K562 (cell line): ENCODE results near the gene NT5C. TPM values are rescaled to one million over a fixed set of nuclear protein-coding genes. Genes with fewer than 3 reads are reported as not detected.

Experiments used
- ATF7 ChIP-seq: fragments of 450-650 bp; IDR thresholded peaks from 2 replicates; pipeline ENCODE4 v1.7.1; 2014; ENCODE audit warnings: mild to moderate bottlenecking, moderate library complexity
- CHD1 ChIP-seq: fragments of 200-600 bp; sonication (generic); IDR thresholded peaks from one replicate; pipeline ENCODE4 v1.6.1; 2012; ENCODE audit warnings: mild to moderate bottlenecking, moderate library complexity, low read length, inconsistent platforms
- CTBP1 ChIP-seq: fragments of 450-650 bp; IDR thresholded peaks from 2 replicates; pipeline ENCODE4 v1.6.1; 2016; ENCODE audit warnings: borderline replicate concordance
- GABPB2 ChIP-seq: fragments of 250-450 bp; sonication (Bioruptor Pico); conservative IDR thresholded peaks from 2 replicates; pipeline ENCODE4 v1.5.1; 2021; ENCODE audit warnings: mild to moderate bottlenecking
- GTF3C2 ChIP-seq: IDR thresholded peaks from 3 replicates; pipeline ENCODE4 v1.6.1; 2011; ENCODE audit warnings: borderline replicate concordance, mild to moderate bottlenecking, moderate library complexity; ENCODE audit not compliant: insufficient read length; ENCODE audit errors: extremely low read depth
- MED1 ChIP-seq: sonication (generic); formaldehyde crosslinking; IDR thresholded peaks from 2 replicates; pipeline ENCODE4 v1.8.1; 2023; ENCODE audit warnings: missing genetic modification reagents, borderline replicate concordance
- NONO ChIP-seq, 2 experiments: fragments of 200-400 bp in 1 of 2; fragments of 450-650 bp in 1 of 2; formaldehyde crosslinking in 1 of 2; IDR thresholded peaks; 2 replicates each; pipeline ENCODE4 v1.6.1; 2017; ENCODE audit warnings: low read depth in 2 of 2, mild to moderate bottlenecking in 2 of 2, moderate library complexity in 2 of 2, low read length in 1 of 2
- PCBP1 ChIP-seq: fragments of 200-400 bp; formaldehyde crosslinking; IDR thresholded peaks from 2 replicates; pipeline ENCODE4 v1.6.1; 2018; ENCODE audit warnings: mild to moderate bottlenecking, low read depth, low read length; ENCODE audit not compliant: poor library complexity, severe bottlenecking
- RBBP5 ChIP-seq: fragments of 200-600 bp; sonication (generic); IDR thresholded peaks from 2 replicates; pipeline ENCODE4 v1.6.1; 2012; ENCODE audit warnings: borderline replicate concordance, mild to moderate bottlenecking, low read length, control low read depth, inconsistent platforms; ENCODE audit not compliant: insufficient read depth, poor library complexity, severe bottlenecking
- TAF9B ChIP-seq: fragments of 450-650 bp; IDR thresholded peaks from 2 replicates; pipeline ENCODE4 v1.6.1; 2018; ENCODE audit warnings: mild to moderate bottlenecking; ENCODE audit not compliant: partially characterized antibody
- UBTF ChIP-seq, 2 experiments: IDR thresholded peaks; 2 replicates each; pipeline ENCODE4 v1.6.1; 2012; ENCODE audit warnings: improper control_type of control experiment in 2 of 2, low read depth in 2 of 2, low read length in 2 of 2, borderline replicate concordance in 1 of 2
- ZBTB7A ChIP-seq: IDR thresholded peaks from 2 replicates; pipeline ENCODE4 v1.6.1; 2011; ENCODE audit warnings: low read depth, mild to moderate bottlenecking, low read length, moderate library complexity, borderline replicate concordance; ENCODE audit not compliant: control insufficient read depth
- ZNF263 ChIP-seq: sonication (generic); formaldehyde crosslinking; IDR thresholded peaks from 2 replicates; pipeline ENCODE4 v1.8.0; 2022; ENCODE audit warnings: mild to moderate bottlenecking, missing genetic modification reagents, borderline replicate concordance
- ZNF77 ChIP-seq: fragments of 250-450 bp; sonication (Bioruptor Pico); IDR thresholded peaks from 2 replicates; pipeline ENCODE4 v1.5.0; 2020
- ZSCAN32 ChIP-seq: fragments of 450-650 bp; formaldehyde crosslinking; IDR thresholded peaks from 2 replicates; pipeline ENCODE4 v1.4.0; 2020; ENCODE audit warnings: mild to moderate bottlenecking, moderate library complexity
- polyA plus RNA-seq, 8 experiments: library from polyadenylated mRNA; depleted of rRNA in 4 of 8; stranded (reverse) in 5 of 8; unstranded in 3 of 8; fragments of >200 nt; fragmentation: Nextera tagmentation in 2 of 8; fragmentation: Illumina TruSeq in 1 of 8; extraction: Ambion mirVana in 2 of 8; extraction: Trizol in 1 of 8; gene quantifications; 2 replicates each; pipeline versions ENCODE4 v1.2.1 to v1.2.3, GENCODE V29; 2011 to 2014; ENCODE audit warnings: inconsistent platforms in 1 of 8, missing spikeins in 1 of 8
- total RNA-seq, 7 experiments: library from RNA; depleted of rRNA in 6 of 7; stranded (reverse); fragments of >200 nt in 6 of 7; fragmentation: Illumina TruSeq in 2 of 7; extraction: Trizol in 2 of 7; gene quantifications; 2 replicates each; pipeline versions ENCODE4 v1.2.1 to v1.2.3, GENCODE V29; 2011 to 2021; ENCODE audit warnings: low replicate concordance in 1 of 7
- TF ChIP-seq, protein P1 (sequence below): IDR thresholded peaks from 3 replicates; pipeline ENCODE4 v1.6.1; 2011; ENCODE audit warnings: borderline replicate concordance, mild to moderate bottlenecking; ENCODE audit not compliant: insufficient read length, insufficient read depth
- TF ChIP-seq, protein P2 (sequence below), 2 experiments: fragments of 450-650 bp in 1 of 2; sonication (generic) in 1 of 2; formaldehyde crosslinking in 1 of 2; IDR thresholded peaks in 1 of 2; conservative IDR thresholded peaks in 1 of 2; 2 replicates each; pipeline versions ENCODE4 v1.6.1 to v1.8.1; 2016 to 2023; ENCODE audit warnings: mild to moderate bottlenecking in 2 of 2, moderate library complexity in 2 of 2, inconsistent platforms in 1 of 2, missing genetic modification reagents in 1 of 2

The NT5C gene
- total and polyA plus RNA-seq, 9 of the 15 experiments (the other 6 are each of a cell fraction or from before 2014, with no cell fraction given): 2.9 to 205 (median 45.0) TPM

- TF ChIP-seq TAF9B (no peak), ATF7 (peak; percentile 25; the same call in 1 of the 2 replicates), RBBP5 (peak; percentile 26), UBTF (IDR thresholded peaks at IDR 0.05; ENCODE audit: borderline replicate concordance in 1 of 2, low read depth in 2 of 2, low read length in 2 of 2) (no peak), PCBP1 (no peak), GABPB2 (CRISPR knock-in tag) (no peak), CTBP1 (peak; percentile 24; the same call in 1 of the 2 replicates), NONO (IDR thresholded peaks at IDR 0.05; ENCODE audit: low read depth in 2 of 2, low read length in 1 of 2) (no peak), MED1 (CRISPR knock-in tag) (no peak), ZNF77 (CRISPR knock-in tag) (no peak), ZNF263 (no peak), ZSCAN32 (CRISPR knock-in tag) (no peak), ZBTB7A (peak; percentile 13; the same call in 1 of the 2 replicates), GTF3C2 (peak; percentile 85), CHD1 (peak; percentile 75)
- TF ChIP-seq, protein P1, sequence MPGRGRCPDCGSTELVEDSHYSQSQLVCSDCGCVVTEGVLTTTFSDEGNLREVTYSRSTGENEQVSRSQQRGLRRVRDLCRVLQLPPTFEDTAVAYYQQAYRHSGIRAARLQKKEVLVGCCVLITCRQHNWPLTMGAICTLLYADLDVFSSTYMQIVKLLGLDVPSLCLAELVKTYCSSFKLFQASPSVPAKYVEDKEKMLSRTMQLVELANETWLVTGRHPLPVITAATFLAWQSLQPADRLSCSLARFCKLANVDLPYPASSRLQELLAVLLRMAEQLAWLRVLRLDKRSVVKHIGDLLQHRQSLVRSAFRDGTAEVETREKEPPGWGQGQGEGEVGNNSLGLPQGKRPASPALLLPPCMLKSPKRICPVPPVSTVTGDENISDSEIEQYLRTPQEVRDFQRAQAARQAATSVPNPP: no peak
- TF ChIP-seq, protein P2, sequence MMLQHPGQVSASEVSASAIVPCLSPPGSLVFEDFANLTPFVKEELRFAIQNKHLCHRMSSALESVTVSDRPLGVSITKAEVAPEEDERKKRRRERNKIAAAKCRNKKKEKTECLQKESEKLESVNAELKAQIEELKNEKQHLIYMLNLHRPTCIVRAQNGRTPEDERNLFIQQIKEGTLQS (IDR thresholded peaks at IDR 0.05): no peak
- TF ChIP-seq, protein P2 (CRISPR knock-in tag; conservative IDR thresholded peaks at IDR 0.05): no peak
These were observed 21.2 kb downstream of the NT5C start (continued) for GRCh38 chr17:75110234-75110937.
